GM21528 (cell line): ENCODE measurements around the gene FGF12.

Experiments
- ATAC-seq: cut with Tn5 transposase; IDR thresholded peaks from one replicate; pipeline ENCODE4 v1.9.1; 2021; ENCODE audit warnings: mild to moderate bottlenecking, moderate library complexity; ENCODE audit not compliant: unreplicated experiment, low FRiP score

Gene FGF12

DNA sequence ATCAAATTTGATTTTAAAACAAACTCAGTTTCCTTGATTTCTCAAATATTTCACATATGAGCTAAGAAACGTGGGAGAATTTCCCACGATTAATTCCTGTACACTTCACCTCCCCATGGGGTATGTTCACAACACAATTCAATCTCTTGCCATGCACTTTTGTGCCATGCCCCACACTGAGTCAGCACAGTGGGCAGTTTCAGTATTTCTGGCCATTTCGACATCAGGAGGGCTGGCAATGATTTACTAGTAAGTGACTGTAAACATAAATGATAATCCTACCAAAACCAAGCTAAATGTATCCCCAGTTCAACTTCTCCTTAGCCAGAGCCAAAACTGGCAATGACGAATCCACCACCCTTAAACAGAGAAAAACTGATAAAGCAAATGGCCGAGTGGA, 293.6 kb downstream of the FGF12 start:
- no peak for ATAC-seq

DNA sequence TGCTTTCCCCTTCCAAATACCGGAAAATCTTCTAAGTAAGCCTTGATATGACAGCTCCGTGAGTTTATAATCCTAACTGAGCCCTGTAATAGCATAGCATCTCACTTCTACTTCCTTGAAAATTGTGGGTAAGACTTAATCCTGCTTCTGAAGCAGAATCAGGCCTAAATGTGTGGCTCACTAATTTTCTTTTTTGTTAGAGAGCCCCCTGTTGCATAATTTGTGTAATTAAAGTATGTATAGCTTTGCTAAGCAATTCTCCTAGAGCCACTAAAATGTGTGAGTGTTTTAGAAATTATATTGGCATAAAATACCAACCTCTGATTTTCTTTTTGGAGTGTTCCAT, 304.4 kb downstream of the FGF12 start:
- no peak for ATAC-seq

DNA sequence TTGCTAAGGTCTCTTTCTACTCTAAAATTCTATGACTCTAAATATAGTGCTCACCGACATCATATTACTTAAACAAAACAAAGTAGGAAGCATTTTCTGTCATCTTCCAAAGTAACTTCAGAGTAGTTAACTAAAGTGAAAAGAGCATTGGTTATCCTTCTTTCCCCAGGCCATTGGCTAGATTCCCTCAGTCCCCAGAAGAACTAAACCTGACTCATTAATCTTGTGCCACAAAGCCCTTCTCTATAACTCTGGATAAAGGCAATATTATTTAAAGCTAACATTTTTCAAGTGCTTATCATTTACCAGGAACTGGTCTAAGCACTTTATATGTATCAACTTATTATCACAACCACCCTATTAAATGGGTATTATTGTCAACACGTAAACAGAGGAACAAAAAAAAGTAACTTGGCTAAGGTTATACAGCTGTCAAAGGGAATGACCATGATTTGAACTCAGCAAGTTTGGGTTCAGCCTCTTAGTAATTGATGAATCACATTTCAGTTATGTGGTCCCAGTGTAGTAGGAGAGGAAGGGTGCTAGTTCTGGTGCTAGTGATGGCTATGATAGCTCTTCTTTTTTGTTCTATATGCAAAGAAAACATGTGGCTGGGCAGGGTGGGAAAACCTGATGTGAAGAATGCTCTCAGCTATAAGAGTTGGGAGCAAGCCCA, 304.9 kb downstream of the FGF12 start:
- ATAC-seq = no peak

DNA sequence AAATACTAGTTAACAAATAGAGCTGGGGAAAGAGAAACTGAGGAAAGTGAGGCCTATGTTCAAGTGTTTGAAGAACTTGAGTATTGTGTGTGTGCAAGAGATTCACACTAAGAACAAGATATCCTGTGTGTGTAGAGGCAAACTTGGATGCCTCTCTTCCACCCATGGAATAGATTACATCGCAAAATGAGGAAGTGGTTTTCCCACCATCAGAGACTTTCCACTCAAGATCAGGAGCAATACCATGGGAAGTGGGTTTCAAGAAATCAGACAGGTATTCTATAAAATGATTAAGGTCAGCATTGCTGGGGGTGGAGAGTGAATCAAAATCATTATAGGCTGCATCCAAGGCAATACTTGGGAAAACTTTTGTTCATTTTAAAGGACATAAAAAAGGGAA, 308.0 kb downstream of the FGF12 start:
- no peak for ATAC-seq

DNA sequence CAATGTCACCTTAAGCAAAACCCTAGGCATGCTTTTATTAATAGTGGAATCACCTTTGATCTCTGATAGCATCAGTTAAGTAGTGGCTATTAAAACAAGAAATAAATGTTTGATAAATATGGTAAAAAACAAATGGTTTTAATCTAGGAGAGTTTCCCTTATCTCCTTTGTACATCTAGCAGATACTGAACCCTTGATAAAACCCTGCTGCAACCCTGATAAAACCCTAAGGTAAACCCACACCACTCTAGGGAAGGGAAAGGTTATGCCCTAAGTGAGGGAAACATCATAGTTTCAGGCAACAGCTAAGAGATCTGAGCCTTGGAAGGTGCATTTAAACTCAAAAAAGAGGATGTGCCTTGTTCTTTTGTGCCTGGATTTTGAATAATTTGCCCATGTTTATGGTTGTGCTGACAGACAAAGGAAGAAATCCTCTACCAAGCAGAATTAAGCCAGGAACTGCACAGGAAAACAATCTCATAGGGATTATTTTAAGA, 309.7 kb downstream of the FGF12 start:
- no peak for ATAC-seq

DNA sequence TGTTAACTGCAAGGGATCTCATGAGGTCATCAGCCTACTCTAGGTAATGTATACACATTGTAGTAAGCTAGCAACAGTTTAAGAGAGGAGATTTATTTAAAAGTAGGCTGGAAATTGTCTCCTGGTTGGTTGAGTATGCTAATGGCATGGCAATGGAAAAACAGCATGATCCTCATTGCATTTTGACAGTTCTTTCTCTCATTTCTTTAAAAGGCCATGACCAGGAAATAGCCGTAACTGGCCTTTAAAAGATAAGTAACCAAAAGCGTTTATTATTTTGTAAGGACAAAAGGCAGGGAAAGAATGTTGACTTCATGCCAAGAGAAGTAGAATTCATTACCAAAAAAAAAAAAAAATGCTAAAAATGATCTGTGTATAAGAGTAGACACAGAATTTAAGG, 310.3 kb downstream of the FGF12 start:
- no peak for ATAC-seq

DNA sequence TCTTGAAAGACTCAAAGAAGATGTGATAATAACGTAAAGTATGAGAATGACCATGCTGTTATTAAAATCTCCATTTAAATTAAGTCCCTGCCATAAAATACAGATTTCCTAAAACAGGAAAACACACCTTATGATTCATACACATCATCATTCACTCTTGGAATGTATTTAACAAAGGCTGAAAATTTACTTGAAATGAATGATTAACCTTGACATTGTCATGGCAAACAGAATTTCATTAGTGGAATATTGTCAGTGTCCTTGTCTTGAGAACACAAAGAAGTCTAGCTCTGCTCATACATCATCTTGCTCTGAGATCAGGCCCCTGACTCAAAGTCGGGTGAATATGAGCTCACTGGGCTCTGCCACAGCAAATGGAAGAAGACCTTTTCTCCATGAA, 313.9 kb downstream of the FGF12 start:
- ATAC-seq = no peak

DNA sequence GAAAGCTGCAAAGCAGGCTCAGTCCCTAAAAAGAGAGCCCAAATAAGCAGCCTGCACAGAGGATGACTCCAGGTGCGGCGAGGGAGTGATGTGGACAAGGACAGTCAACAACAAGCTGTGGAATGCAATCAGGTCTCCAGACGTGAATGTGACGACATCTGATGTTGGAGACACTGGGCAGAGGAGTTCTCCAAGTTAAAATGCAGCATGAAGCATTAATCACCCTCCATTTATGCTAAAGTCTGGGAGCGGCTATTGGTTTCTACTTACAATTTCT, 316.7 kb downstream of the FGF12 start:
- ATAC-seq = no peak

DNA sequence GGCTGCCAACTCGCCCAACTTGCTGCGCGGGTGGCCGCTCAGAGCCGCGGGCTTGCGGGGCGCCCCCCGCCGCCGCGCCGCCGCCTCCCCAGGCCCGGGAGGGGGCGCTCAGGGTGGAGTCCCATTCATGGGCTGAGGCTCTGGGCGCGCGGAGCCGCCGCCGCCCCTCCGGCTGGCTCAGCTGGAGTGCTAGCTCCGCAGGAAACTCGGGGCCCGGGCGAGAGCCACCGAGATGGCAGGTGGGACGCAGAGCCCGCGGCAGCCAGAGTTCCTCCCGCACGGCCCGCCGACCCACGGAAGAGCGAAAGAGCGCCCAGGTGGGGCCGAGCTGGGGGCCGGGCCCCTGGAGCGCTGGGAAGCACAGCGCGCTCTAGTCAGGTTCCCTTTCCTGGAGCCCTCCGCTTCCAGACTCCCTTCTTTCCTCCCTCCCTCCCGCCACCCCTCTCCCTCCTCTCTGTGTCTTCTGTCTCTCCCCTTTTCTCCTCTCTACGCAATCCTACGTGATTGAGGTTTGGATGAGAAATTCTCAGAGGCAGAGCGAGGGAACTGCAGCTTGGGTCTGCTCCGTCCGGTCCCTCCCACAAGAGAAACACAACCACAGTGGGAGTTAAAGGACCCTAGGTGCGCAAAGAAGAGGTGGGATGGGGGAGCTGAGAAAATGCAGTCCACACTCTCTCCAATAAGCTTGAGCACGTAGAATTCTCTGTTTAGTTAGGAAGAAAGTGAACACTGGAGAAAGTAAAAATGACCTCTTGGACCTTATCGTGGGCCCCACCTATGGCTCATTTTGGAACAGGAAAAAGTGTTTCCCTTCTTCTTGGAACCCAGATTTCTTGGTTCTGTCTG, 317.3 kb downstream of the FGF12 start:
- ATAC-seq = peak; percentile 21

DNA sequence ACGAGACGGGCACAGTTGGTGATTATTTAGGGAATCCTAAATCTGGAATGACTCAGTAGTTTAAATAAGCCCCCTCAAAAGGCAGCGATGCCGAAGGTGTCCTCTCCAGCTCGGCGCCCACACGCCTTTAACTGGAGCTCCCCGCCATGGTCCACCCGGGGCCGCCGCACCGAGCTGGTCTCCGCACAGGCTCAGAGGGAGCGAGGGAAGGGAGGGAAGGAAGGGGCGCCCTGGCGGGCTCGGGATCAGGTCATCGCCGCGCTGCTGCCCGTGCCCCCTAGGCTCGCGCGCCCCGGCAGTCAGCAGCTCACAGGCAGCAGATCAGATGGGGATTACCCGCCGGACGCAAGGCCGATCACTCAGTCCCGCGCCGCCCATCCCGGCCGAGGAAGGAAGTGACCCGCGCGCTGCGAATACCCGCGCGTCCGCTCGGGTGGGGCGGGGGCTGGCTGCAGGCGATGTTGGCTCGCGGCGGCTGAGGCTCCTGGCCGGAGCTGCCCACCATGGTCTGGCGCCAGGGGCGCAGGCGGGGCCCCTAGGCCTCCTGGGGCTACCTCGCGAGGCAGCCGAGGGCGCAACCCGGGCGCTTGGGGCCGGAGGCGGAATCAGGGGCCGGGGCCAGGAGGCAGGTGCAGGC, 318.0 kb downstream of the FGF12 start:
- peak; percentile 66 for ATAC-seq

DNA sequence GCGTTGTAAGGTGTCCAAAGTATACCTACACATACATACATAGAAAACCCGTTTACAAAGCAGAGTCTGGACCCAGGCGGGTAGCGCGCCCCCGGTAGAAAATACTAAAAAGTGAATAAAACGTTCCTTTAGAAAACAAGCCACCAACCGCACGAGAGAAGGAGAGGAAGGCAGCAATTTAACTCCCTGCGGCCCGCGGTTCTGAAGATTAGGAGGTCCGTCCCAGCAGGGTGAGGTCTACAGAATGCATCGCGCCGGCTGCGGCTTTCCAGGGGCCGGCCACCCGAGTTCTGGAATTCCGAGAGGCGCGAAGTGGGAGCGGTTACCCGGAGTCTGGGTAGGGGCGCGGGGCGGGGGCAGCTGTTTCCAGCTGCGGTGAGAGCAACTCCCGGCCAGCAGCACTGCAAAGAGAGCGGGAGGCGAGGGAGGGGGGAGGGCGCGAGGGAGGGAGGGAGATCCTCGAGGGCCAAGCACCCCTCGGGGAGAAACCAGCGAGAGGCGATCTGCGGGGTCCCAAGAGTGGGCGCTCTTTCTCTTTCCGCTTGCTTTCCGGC, 318.6 kb downstream of the FGF12 start:
- no peak for ATAC-seq

DNA sequence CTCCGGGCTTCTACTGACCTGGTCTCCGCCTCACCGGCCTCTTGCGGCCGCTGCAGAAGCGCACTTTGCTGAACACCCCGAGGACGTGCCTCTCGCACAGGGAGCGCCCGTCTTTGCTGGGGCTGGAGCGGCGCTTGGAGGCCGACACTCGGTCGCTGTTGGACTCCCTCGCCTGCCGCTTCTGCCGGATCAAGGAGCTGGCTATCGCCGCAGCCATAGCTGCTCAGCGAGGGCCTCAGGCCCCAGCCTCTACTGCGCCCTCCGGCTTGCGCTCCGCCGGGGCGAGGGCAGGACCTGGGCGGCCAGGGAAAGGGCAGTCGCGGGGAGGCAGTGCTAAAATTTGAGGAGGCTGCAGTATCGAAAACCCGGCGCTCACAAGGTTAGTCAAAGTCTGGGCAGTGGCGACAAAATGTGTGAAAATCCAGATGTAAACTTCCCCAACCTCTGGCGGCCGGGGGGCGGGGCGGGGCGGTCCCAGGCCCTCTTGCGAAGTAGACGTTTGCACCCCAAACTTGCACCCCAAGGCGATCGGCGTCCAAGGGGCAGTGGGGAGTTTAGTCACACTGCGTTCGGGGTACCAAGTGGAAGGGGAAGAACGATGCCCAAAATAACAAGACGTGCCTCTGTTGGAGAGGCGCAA, 319.2 kb downstream of the FGF12 start:
- no peak for ATAC-seq

DNA sequence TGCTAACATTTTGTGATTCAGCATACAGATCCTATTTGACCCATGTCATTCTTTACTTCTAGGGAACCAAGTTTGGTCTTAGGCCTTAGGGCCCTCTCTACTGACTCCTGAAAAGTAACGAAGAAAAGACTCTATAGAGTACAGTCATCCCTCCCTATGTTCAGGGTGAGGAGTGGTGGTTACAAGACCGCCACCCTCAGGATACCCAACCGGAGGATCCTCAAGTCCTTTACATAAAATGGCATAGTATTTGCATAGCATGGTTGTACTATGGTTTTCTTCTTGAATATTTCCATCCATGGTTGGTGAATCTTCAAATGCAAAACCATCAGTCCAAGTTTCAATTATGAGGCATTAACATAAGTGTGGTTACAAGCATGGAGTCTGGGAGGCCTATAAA, 327.6 kb downstream of the FGF12 start:
- no peak for ATAC-seq

DNA sequence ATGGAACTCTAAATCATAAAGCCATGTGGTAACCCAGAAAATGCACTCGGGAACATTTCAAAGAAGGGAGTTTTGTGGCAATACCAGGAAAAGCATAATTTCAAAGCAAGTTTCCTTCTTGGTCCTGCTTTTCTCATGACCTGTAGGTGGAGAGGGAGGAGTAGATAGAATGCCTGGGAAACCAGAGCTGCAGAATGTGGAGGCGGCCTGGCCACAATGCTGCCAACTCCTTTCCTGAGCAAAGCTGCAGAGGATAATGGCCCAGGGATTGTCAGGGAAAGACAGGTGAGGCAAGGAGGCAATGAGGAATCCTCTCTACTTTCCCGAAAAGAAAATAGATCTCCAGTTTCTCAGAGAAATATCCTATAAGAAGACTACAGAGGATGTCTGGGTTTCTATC, 330.3 kb downstream of the FGF12 start:
- ATAC-seq = no peak

DNA sequence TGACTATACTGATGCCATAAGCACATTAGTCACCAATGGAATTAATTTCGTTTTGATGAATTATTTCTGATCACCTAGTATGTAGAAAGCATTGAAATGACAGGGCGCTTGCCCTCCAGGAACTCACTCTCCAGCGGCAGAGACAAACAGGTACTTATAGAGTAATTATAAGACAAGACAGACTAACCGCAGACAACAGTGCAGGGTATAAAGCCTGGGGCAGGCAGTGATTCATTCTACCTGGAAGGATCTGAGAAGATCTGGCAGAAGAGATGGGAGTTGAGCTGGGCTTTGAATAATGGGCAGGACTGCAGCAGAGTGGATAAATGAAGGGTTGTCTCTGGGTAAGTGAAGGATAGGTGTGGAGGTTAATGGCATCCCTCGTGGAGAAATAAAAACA, 331.8 kb downstream of the FGF12 start:
- no peak for ATAC-seq

DNA sequence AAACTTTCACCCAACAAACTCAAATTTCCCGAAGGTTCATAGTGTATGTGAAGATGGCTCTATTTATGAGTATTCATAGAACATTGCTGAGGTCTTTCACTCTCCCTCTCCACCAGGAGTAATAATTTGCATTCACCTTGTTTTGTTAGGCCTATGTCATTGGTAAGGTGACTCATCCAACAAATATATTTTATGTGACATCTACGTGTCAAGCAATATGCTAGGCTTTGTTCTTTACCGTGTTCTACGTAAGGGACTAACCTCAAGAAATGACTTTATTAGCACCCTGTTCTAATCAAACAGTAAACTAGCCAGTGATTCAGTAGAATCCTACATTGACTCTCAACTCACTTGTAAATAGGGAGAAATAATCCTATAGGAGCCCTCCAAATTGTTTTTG, 334.4 kb downstream of the FGF12 start:
- ATAC-seq = no peak

DNA sequence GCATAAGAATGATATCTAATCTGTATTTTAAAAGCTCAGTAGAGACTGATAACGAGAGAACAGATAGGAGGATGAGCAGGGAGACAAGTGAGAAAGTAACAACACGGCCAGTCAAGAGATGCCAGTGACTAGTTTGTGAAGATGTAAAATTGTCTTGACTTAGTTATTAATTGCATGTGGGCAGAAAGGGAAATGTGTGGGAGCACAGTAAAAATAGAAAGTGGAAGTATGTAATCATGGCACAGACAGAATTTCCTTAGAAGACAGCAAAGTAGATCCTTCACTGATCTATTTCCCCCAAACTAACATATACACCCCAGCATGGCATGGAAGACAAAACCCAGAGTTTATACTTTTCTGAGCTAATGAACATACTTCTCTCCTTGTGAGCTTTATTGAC, 344.5 kb downstream of the FGF12 start:
- ATAC-seq = no peak

DNA sequence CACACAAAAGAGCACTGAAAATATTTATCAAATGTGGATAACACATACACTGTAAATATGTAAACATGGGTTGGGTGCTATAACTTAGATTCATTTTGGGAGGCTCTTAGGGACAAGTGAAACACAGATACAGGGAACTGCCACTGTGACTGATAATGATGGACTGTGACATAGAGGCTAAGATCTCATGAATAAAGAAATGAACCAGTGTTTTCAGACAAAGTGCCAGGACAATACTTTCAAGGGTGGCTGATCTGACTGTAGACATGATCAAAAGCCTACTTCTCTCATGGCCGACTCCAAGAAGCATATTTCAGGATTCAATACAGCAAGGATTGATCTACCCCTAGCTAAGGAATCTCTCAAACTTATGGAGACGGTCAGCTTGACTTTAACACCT, 353.8 kb downstream of the FGF12 start:
- ATAC-seq = no peak

DNA sequence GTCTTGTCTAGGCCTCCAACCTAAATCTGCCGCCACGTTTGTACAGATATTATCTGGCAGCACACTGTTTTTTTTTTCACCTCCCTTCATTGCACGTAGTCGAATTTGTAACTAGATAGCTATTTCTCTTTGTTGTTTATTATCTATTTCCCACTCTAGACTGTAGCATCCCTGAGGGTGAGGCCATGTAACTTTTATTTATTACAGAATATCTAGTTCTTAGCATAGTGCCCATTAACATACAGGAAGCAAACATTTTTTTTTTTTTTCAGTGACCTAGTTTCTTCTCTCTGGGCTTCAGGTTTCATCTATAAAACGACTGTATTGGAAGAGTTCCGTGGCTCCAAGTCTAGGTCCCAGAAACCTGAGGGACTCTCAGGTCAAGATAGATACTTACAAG, 354.3 kb downstream of the FGF12 start:
- no peak for ATAC-seq

DNA sequence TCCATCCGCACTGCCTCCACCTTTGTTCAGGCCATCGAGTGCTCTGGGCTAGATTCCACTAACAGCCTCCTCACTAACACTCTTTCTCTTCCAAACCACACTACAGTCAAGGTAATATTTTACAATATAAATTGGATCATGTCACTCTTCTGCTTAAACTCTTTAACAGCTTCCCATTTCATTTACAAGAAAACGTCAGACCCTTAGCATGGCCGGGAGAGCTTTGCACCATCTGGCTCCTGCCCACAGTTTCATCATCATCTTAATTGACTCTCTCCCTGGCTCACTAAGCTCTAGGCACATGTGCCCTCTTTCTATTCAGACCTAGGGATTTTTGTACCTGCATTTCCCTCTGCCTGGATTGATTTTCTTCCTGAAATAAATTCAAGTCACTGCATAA, 354.7 kb downstream of the FGF12 start:
- ATAC-seq = no peak

DNA sequence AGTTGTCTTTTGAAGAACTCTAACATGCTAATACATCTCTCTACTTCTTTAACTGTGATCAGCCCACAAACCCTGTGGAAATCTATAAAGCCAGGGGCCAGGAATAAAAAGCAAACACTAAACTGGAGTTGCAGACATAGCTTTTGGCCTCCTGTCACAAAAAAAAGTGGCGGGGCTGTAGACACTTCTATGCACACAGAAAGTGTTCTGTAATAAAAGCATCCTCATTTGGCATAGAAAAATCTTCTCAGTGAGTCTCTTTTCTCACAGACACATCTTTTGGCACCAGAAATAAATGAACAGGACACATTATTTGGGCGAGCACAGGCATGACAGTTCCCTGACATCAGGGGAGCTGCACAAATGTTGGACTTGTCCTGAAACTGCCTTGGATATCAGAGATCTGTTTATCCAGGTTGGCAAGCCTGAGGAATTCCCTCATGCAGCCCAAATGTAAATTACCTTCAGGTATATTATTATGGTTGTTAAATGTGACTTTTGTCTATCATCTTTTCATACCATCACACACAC, 355.4 kb downstream of the FGF12 start:
- ATAC-seq = no peak
